ENCODE results near the gene ZNF804A. TPM values are rescaled to one million over a fixed set of nuclear protein-coding genes. Genes with fewer than 3 reads are reported as not detected.

The ZNF804A gene
- polyA plus RNA-seq, 3 donors = 0.83 to 3.7 (median 1.8) TPM

DNA sequence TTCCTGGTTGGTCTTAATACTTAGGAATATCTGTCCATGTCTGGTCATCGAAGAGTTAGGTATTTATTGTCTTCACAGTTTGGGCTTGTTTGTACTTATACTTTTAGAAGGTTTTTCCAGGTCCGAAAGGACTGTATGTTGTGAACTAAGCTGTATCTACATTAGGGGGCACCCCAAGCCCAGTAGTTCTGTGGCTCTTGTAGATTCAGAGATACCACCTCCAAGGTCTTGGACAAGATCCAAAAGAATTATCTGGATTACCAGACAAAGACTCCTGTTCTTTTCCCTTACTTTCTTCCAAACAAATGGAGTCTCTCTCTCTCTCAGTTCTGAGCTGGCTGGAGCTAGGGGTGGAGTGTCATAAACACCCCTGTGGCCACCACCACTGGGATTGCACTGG, 328.7 kb downstream of the ZNF804A start:
- Histone ChIP-seq H3K9ac (ENCODE audit: insufficient read depth, low read length, poor library complexity, severe bottlenecking) (no peak overlapping the region), H3K36me3 (replicated peaks in 1 of 2; ENCODE audit: control insufficient read depth in 1 of 2, insufficient read depth in 2 of 2, low read length in 2 of 2) (no peaks in the 10 kb centered on the region), H3K4me2 (replicated peaks; ENCODE audit: extremely low read depth, low read length, poor library complexity, severe bottlenecking) (no peak overlapping the region), H2AFZ (ENCODE audit: insufficient read depth, low read depth, low read length, poor library complexity, severe bottlenecking) (no peak overlapping the region), H4K20me1 (ENCODE audit: insufficient read depth, low read length) (no peaks in the 10 kb centered on the region), H3K4me1 (ENCODE audit: control insufficient read depth in 1 of 2, insufficient read depth in 2 of 2, low read length in 2 of 2) (no peaks in the 10 kb centered on the region), H3K79me2 (ENCODE audit: insufficient read depth, low read length) (no peaks in the 10 kb centered on the region), H3K4me3 (replicated peaks in 1 of 3; ENCODE audit: low read depth in 2 of 3, low read length in 3 of 3) (no peak overlapping the region), H3K27me3 (ENCODE audit: control insufficient read depth in 2 of 2, insufficient read depth in 2 of 2, low read length in 2 of 2) (no peaks in the 10 kb centered on the region), H3K27ac (ENCODE audit: low read depth in 1 of 2, low read length in 2 of 2) (no peak overlapping the region), H3K9me3 (replicated peaks in 1 of 2; ENCODE audit: control insufficient read depth in 1 of 2, insufficient read depth in 1 of 2, low read length in 2 of 2) (peaks cover 22 to 34% of the 10 kb centered on the region in 2 donors)
- no peak for DNase-seq
- Mint-ChIP-seq H3K27ac (no peak overlapping the region), H3K27me3 (ENCODE audit: low read depth in 3 of 3) (no peaks in the 10 kb centered on the region), H3K4me3 (no peak overlapping the region), H3K9me3 (peaks cover 12 to 40% (median 29%) of the 10 kb centered on the region in 7 donors), H3K4me1 (no peaks in the 10 kb centered on the region), H3K36me3 (no peaks in the 10 kb centered on the region)
- intact Hi-C loops (cut with micrococcal nuclease) = no loop called here
- 100% methylated on average over 1 of the region's 2 CpGs for WGBS (ENCODE audit: insufficient coverage)
- TF ChIP-seq, protein P1, sequence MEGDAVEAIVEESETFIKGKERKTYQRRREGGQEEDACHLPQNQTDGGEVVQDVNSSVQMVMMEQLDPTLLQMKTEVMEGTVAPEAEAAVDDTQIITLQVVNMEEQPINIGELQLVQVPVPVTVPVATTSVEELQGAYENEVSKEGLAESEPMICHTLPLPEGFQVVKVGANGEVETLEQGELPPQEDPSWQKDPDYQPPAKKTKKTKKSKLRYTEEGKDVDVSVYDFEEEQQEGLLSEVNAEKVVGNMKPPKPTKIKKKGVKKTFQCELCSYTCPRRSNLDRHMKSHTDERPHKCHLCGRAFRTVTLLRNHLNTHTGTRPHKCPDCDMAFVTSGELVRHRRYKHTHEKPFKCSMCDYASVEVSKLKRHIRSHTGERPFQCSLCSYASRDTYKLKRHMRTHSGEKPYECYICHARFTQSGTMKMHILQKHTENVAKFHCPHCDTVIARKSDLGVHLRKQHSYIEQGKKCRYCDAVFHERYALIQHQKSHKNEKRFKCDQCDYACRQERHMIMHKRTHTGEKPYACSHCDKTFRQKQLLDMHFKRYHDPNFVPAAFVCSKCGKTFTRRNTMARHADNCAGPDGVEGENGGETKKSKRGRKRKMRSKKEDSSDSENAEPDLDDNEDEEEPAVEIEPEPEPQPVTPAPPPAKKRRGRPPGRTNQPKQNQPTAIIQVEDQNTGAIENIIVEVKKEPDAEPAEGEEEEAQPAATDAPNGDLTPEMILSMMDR (IDR thresholded peaks at IDR 0.05) = no peak

DNA sequence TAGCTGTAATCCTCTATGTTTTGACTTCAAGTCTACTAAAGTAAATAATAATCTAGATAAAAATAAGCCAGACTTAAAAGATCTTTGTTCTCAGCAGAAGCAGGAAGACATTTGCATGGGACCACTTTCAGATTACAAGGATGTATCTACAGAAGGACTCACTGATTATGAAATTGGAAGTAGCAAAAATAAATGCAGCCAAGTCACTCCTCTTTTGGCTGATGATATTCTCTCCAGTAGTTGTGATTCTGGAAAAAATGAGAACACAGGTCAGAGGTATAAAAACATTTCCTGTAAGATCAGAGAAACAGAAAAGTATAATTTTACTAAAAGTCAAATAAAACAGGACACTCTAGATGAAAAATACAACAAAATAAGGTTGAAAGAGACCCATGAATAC, 338.4 kb downstream of the ZNF804A start:
- H3K4me2 ChIP-seq (replicated peaks; ENCODE audit: extremely low read depth, low read length, poor library complexity, severe bottlenecking) = no peak overlapping the region
- intact Hi-C loops (cut with micrococcal nuclease) = no loop called here
- no peaks in the 10 kb centered on the region for H3K79me2 ChIP-seq (ENCODE audit: insufficient read depth, low read length)
- DNase-seq = no peak
- no peaks in the 10 kb centered on the region for H3K4me1 ChIP-seq (ENCODE audit: control insufficient read depth in 1 of 2, insufficient read depth in 2 of 2, low read length in 2 of 2)
- H3K9ac ChIP-seq (ENCODE audit: insufficient read depth, low read length, poor library complexity, severe bottlenecking) = no peak overlapping the region
- peaks cover 0 to 14% (median 5%) of the 10 kb centered on the region in 7 donors for H3K9me3 Mint-ChIP-seq
- H3K27me3 ChIP-seq (ENCODE audit: control insufficient read depth in 2 of 2, insufficient read depth in 2 of 2, low read length in 2 of 2) = no peaks in the 10 kb centered on the region
- no peaks in the 10 kb centered on the region for H3K27me3 Mint-ChIP-seq (ENCODE audit: low read depth in 3 of 3)
- no peak overlapping the region for H2AFZ ChIP-seq (ENCODE audit: insufficient read depth, low read depth, low read length, poor library complexity, severe bottlenecking)
- peaks cover 2% of the 10 kb centered on the region in 2 donors for H3K36me3 Mint-ChIP-seq
- H3K4me3 ChIP-seq (replicated peaks in 1 of 3; ENCODE audit: low read depth in 2 of 3, low read length in 3 of 3) = no peak overlapping the region
- H3K36me3 ChIP-seq (replicated peaks in 1 of 2; ENCODE audit: control insufficient read depth in 1 of 2, insufficient read depth in 2 of 2, low read length in 2 of 2) = peaks cover 0 to 3% of the 10 kb centered on the region in 2 donors
- H3K4me3 Mint-ChIP-seq = no peak overlapping the region
- no peak overlapping the region for H3K27ac Mint-ChIP-seq
- TF ChIP-seq, protein P1 (IDR thresholded peaks at IDR 0.05) = no peak
- no peak overlapping the region for H3K27ac ChIP-seq (ENCODE audit: low read depth in 1 of 2, low read length in 2 of 2)
- peaks cover 4 to 5% of the 10 kb centered on the region in 2 donors for H3K9me3 ChIP-seq (replicated peaks in 1 of 2; ENCODE audit: control insufficient read depth in 1 of 2, insufficient read depth in 1 of 2, low read length in 2 of 2)
- H4K20me1 ChIP-seq (ENCODE audit: insufficient read depth, low read length) = no peaks in the 10 kb centered on the region
- no peaks in the 10 kb centered on the region for H3K4me1 Mint-ChIP-seq

All from CD14-positive monocyte (primary cell).